ENCODE results near the gene NSMCE1. TPM values are rescaled to one million over a fixed set of nuclear protein-coding genes. Genes with fewer than 3 reads are reported as not detected.
A peak's percentile ranks its signal among the peaks of the same experiment; 100 is the strongest.
"Not testable (repeated sequence)": the region's sequence is repeated elsewhere in the genome, so short reads cannot be mapped to it uniquely, and the experiment has no call there.

The NSMCE1 gene
- total and polyA plus RNA-seq, 2 donors (not counting 1 experiment from before 2014, with no cell fraction given): 48.8 to 142 TPM

DNA sequence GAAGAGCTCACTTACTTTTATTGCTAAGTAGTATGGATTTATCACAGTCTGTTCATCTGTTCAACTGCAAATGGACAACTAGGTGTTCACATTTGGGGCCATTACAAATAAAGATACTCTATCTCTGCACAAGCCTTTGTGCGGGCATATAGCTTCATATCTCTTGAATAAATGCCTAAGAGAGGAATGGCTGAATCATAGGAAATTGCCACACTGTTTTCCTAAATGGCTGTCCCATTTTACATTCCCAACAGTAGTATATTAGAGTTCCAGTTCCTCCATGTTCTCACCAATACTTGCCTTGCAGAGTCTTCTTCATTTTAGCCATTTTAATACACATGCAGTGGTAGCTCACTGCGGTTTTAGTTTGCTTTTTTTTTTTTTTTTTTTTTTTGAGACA, 20.5 kb downstream of the NSMCE1 start:
- Histone ChIP-seq H3K4me1 (ENCODE audit: control insufficient read depth, extremely low read depth, insufficient read depth, low read length) (peaks cover 23% of the 10 kb centered on the region), H3K79me2 (ENCODE audit: control insufficient read depth, insufficient read depth, low read length) (peaks cover 5% of the 10 kb centered on the region), H3K4me2 (ENCODE audit: extremely low read depth, insufficient read depth, low read length) (no peak overlapping the region), H3K9me3 (ENCODE audit: control insufficient read depth, insufficient read depth, low read depth, low read length) (no peaks in the 10 kb centered on the region), H3K36me3 (ENCODE audit: control insufficient read depth, insufficient read depth, low read length) (peaks cover 2% of the 10 kb centered on the region), H4K20me1 (ENCODE audit: control insufficient read depth, extremely low read depth, insufficient read depth, low read length) (no peaks in the 10 kb centered on the region), H3K27ac (ENCODE audit: insufficient read depth, low read length) (no peak overlapping the region), H3K9ac (ENCODE audit: insufficient read depth, low read length) (no peak overlapping the region), H3K27me3 (ENCODE audit: control insufficient read depth, insufficient read depth, low read length) (no peaks in the 10 kb centered on the region), H3K4me3 (replicated peaks in 1 of 4; ENCODE audit: control extremely low read depth in 1 of 4, insufficient read depth in 1 of 4, low read depth in 3 of 4, low read length in 4 of 4) (no peak overlapping the region), H2AFZ (ENCODE audit: low read length) (no peak overlapping the region)
- no peak for DNase-seq (ENCODE audit: low read depth in 2 of 2)
- no peak for TF ChIP-seq EZH2 (IDR thresholded peaks at IDR 0.05; ENCODE audit: low read length, missing control alignments)
- TF ChIP-seq, protein P1, sequence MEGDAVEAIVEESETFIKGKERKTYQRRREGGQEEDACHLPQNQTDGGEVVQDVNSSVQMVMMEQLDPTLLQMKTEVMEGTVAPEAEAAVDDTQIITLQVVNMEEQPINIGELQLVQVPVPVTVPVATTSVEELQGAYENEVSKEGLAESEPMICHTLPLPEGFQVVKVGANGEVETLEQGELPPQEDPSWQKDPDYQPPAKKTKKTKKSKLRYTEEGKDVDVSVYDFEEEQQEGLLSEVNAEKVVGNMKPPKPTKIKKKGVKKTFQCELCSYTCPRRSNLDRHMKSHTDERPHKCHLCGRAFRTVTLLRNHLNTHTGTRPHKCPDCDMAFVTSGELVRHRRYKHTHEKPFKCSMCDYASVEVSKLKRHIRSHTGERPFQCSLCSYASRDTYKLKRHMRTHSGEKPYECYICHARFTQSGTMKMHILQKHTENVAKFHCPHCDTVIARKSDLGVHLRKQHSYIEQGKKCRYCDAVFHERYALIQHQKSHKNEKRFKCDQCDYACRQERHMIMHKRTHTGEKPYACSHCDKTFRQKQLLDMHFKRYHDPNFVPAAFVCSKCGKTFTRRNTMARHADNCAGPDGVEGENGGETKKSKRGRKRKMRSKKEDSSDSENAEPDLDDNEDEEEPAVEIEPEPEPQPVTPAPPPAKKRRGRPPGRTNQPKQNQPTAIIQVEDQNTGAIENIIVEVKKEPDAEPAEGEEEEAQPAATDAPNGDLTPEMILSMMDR (conservative IDR thresholded peaks at IDR 0.05 in 1 of 2, IDR thresholded peaks at IDR 0.05 in 1 of 2; ENCODE audit: low read depth in 1 of 2, low read length in 2 of 2): no peak

DNA sequence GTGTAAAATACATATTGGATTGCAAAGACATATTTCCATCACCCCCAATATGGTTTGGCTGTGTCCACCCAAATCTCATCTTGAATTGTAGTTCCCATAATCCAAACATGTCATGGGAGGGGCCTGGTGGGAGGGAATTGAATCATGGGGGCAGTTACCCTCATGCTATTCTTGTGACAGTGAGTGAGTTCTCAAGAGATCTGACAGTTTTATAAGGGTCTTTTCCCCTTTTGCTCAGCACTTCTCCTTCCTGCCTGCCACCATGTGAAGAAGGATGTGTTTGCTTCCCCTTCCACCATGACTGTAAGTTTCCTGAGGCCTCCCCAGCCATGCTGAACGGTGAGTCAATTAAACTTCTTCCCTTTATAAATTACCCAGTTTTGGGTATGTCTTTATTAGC, 21.5 kb downstream of the NSMCE1 start:
- not testable (repeated sequence) for H3K4me3 ChIP-seq (replicated peaks in 1 of 4; ENCODE audit: control extremely low read depth in 1 of 4, insufficient read depth in 1 of 4, low read depth in 3 of 4, low read length in 4 of 4); H3K79me2 ChIP-seq (ENCODE audit: control insufficient read depth, insufficient read depth, low read length); H3K4me2 ChIP-seq (ENCODE audit: extremely low read depth, insufficient read depth, low read length); H4K20me1 ChIP-seq (ENCODE audit: control insufficient read depth, extremely low read depth, insufficient read depth, low read length); H3K36me3 ChIP-seq (ENCODE audit: control insufficient read depth, insufficient read depth, low read length); H3K27ac ChIP-seq (ENCODE audit: insufficient read depth, low read length); H3K27me3 ChIP-seq (ENCODE audit: control insufficient read depth, insufficient read depth, low read length); DNase-seq (ENCODE audit: low read depth in 2 of 2); H2AFZ ChIP-seq (ENCODE audit: low read length); H3K9ac ChIP-seq (ENCODE audit: insufficient read depth, low read length); H3K9me3 ChIP-seq (ENCODE audit: control insufficient read depth, insufficient read depth, low read depth, low read length)
- H3K4me1 ChIP-seq (ENCODE audit: control insufficient read depth, extremely low read depth, insufficient read depth, low read length): peaks cover 27% of the 10 kb centered on the region

DNA sequence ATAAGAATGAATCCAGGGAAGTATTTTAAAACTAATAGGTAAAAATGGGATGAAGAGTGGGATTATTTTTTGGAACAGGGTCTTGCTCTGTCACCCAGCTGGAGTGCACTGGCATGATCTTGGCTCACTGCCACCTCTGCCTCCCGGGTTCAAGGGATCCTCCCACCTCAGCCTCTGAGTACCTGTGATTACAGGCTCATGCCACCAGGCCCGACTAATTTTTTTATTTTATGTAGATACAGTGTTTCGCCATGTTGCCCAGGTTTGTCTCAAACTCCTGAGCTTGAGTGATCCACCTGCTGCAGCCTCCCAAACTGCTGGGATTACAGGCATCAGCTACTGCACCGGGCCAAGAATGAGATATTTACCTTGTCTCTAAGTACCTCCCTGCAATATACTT, 22.1 kb downstream of the NSMCE1 start:
- no peak overlapping the region for H2AFZ ChIP-seq (ENCODE audit: low read length)
- no peaks in the 10 kb centered on the region for H3K36me3 ChIP-seq (ENCODE audit: control insufficient read depth, insufficient read depth, low read length)
- peaks cover 31% of the 10 kb centered on the region for H3K4me1 ChIP-seq (ENCODE audit: control insufficient read depth, extremely low read depth, insufficient read depth, low read length)
- no peak for DNase-seq (ENCODE audit: low read depth in 2 of 2)
- H3K27me3 ChIP-seq (ENCODE audit: control insufficient read depth, insufficient read depth, low read length): no peaks in the 10 kb centered on the region
- H3K27ac ChIP-seq (ENCODE audit: insufficient read depth, low read length): peak overlapping the region; percentile 75
- H3K9ac ChIP-seq (ENCODE audit: insufficient read depth, low read length): no peak overlapping the region
- H3K9me3 ChIP-seq (ENCODE audit: control insufficient read depth, insufficient read depth, low read depth, low read length): no peaks in the 10 kb centered on the region
- no peak for TF ChIP-seq EZH2 (IDR thresholded peaks at IDR 0.05; ENCODE audit: low read length, missing control alignments)
- TF ChIP-seq, protein P1 (conservative IDR thresholded peaks at IDR 0.05 in 1 of 2, IDR thresholded peaks at IDR 0.05 in 1 of 2; ENCODE audit: low read depth in 1 of 2, low read length in 2 of 2): no peak
- H3K79me2 ChIP-seq (ENCODE audit: control insufficient read depth, insufficient read depth, low read length): peaks cover 7% of the 10 kb centered on the region
- H4K20me1 ChIP-seq (ENCODE audit: control insufficient read depth, extremely low read depth, insufficient read depth, low read length): no peaks in the 10 kb centered on the region
- no peak overlapping the region for H3K4me3 ChIP-seq (replicated peaks in 1 of 4; ENCODE audit: control extremely low read depth in 1 of 4, insufficient read depth in 1 of 4, low read depth in 3 of 4, low read length in 4 of 4)
- no peak overlapping the region for H3K4me2 ChIP-seq (ENCODE audit: extremely low read depth, insufficient read depth, low read length)

Measured in fibroblast of lung (primary cell).